ENCODE measurements around the gene ANKMY2.

The ANKMY2 gene

DNA sequence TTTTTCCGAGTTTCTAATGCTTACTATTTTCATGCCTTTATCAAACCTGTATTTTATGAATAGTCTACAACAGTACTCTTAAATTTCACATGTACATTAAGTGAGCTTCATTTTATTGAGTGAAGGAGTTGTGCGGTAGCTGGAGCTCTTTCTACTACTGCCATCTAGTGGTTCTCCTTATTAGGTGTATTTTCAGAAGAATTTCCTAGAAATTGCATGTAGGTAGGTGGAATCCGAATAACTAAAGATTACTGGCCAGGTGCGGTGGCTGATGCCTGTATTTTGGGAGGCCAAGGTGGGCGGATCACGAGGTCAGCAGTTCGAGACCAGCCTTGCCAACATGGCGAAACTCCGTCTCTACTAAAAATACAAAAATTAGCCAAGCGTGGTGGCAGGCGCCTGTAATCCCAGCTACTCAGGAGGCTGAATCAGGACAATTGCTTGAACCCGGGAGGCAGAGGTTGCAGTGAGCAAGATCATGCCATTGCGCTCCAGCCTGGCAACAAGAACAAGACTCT lies 80.6 kb downstream of the ANKMY2 start:
- no peak for DNase-seq

DNA sequence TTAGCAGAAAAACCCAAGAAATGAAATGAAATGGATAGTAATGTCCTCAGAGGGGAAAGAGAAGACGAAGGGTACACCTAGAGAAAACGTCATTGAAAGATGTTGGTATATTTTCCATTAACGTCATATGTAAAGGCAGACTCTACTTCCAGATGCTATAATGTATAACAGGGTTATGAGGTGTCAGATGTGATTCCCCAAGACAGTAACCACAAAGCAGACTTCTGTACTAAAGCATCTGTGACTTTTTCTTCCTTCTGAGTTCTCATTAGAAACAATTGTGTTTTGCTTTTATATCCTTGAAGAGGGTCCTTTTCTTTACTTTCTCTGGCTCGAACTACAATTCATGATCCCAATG lies 81.6 kb downstream of the ANKMY2 start:
- DNase-seq: no peak

DNA sequence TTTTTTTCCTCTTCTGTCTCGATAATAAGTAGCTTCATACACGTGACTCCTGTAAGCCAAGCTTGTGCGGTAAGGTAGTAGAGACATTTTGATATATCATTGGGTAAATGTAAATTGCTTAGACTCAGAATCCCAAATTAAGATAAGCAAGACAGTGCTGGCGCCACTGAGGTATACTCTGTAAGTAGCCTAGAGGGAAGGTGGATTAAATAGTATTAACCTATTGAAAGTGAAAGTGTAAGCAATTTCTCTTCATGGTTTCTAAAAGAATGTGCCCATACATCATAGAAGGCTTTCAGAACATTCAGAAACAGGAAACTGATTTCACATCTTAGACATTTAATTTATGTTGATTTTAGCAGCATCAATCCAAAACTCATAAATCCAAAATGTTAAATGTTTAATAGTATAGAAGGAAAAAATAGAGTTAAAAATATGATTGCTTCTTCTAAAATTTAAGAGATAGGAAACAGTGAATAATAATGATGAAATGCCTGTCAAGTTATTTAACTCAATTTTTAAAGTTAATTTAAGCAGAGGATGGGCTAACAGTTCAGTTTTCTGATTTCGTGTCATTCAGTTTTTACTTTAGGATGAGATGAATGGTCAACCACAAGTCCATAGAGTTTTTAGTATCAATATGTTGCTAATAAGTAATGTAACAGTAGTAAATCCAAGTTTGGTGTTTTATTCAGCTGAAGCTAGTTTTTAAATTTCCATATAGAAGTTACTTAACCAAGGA lies 82.1 kb downstream of the ANKMY2 start:
- DNase-seq: no peak

DNA sequence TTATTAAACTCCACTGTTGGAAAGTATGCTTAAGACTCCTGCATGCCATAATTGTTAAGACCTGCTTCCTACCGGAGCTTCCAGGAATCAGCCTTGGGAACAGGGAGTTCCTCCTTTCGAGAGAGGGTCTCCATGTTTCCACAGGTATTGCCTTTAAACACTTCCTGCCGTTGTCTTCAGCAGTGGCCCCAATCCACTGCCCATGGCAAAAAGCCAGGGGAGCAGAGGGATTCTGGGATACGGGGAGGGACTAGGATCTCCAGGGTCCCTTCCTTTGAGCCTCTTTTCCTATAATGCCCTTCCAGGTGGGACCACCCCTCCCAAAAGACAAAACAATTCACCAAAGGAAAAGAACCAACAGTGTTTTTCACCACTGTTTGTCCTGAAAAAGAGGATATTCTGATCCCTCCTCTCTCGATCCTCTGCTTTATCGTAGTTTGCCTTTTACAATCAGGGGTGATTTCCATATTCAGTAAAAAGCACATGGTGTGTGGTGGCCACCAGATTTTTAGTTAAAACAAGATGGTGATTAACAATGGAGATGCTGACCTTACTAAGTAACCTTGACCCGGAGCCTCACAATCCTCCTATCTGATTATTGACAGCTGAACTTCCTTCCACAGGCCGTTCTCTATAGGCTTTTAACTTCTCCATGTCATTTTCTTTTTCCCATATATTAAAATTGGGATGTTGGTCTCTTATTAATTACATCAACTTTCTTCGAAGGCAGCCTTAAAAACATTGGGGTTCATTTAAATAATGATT lies 82.9 kb downstream of the ANKMY2 start:
- no peak for DNase-seq

DNA sequence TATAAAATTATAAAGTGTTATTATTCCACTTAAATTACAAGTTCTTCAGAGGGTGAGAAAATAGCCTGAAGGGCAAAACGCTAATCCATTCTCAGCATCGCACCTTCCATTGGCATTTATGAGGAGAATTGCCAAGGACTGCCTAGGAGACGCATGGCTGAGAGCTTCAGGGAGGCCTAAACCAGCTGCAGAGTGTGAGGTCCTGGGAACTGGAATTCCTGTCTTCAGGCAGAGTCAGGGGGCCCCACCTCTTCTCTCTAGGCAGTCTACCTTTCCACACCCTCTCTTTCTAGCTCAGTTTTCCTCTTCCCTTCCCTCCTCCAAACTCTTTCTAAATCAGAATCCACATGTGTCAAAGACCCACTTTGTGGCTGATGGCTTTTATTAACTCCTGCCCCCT lies 83.6 kb downstream of the ANKMY2 start:
- DNase-seq: no peak

DNA sequence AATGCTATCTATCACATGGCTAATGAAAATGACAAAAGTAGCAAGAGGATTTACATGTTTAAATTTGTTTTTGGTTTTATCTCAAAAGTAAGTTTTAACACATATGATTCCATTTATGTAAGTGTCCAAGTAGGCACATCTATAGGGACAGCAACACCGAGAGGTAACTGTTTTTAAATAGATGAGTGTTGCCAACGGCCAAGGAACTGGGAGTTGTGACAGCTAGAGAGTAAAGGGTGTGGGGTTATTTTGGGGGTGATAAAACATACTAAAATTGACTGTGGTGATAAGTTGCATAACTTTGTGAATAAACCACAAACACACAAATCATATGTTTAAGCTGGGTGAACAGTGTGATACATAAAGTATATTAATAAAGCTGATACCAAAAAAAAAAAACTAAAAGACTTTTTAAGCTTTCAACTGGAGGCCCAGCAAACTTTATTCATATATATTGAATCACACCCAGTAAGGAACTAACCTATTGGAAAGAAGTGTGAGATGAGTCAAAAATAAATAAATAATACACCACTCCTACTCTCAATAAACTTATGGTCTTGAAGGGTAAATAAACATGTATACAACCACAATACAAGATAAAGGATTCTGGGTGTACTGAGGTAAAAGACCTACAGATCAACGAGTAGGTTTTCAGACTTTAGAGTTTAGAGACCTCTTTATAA lies 85.9 kb downstream of the ANKMY2 start:
- DNase-seq: no peak

DNA sequence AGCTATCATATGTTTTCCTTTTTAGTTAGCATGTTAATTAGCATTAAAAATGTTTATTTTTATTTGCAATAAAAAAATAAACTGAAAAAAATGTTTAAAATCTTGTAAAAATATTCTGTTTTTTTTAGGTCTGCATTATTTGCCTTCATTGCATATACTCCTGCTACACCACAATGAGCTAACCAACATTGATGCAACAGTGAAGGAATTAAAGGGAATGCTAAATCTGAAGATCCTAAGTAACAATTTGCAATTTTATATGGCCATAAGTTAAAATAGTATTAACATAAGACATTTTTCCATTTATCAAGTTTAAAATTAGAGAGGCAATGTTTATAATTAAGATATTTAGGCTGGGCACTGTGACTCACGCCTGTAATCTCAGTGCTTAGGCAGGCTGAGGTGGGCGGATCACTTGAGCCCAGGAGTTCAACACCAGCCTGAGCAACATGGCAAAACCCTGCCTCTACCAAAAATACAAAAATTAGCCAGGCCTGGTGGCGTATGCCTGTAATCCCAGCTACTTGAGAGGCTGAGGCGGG lies 86.7 kb downstream of the ANKMY2 start:
- DNase-seq: no peak

DNA sequence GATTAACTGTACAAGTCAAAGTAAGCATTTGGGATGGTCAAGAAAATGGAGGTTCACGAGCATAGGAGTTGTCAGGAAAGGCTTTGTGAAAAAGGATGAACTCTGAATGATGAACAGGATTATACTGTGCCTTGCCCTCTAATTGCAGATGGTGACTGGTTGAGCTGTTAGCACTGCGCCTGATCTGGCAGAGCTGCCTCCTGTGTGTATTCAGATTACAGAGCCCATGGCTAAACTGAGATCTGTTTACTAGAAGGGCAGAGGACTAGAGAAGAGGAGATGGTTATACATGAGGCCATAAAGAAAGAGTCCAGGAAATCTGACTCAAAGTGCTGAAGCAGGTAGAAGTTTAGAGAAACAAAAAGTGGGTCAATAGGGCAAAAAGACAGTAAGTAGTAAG lies 89.2 kb downstream of the ANKMY2 start:
- no peak for DNase-seq

DNA sequence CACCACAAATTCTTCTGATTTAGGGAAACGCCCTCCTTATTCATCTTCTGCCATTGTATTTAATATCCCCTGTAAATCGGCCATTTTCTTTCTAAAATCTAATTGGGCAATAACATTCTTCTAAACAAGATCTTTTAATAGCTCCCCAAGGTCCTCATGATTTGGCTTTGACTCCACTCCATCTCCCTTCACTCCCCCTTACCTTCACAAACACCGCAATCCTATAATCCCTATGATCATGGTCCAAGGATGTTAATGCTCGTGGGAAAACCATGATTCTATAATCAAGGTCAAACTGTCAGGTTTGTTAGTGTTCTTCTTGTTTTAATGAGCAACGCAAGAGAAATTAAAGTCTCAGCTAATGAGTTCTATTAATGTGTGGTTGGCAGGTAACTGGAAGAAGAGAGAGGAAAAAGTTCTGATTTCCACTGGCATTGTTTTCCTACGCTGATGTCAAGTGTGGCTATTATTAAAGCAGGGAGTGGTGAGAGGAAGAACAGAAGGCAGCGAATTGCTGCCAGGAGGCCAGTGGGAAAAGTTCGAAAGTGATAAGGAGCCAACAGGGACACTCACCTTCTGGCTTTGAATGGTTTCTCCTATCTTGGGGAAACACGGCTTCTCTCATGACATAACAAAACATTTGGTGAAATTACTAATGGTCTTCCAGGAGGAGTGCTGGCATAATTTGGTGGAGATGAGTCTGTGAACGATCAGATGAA lies 90.9 kb downstream of the ANKMY2 start:
- DNase-seq: no peak

DNA sequence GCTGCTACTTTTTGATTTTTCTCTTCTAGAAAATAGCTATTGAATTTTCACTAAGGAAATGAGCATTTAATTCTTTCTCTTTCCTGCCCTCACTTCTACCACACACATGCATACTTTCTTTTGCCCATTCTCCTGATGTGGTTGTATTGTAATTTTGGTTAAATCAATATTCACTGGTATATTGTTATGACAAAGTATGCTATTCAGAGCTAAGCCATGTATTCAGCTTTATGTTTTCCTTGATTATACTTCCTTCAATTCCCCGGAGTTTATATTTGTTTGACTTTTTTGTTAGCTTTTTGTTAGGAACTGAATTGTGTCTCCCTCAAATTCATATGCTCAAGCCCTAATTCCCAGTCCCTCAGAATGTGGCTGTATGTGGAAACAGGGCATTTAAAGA lies 94.9 kb downstream of the ANKMY2 start:
- no peak for DNase-seq

Measured in CD4-positive, alpha-beta T cell treated with Interleukin-15 for 1 hour (primary cell).